Peyer's patch (tissue), 4 donors: Measurements from ENCODE around the gene UBL4B. TPM values are rescaled to one million over a fixed set of nuclear protein-coding genes. Genes with fewer than 3 reads are reported as not detected.
"Not testable (repeated sequence)": the region's sequence is repeated elsewhere in the genome, so short reads cannot be mapped to it uniquely, and the experiment has no call there.

ENCODE experiments used
- DNase-seq, 3 donors: peaks; one replicate each; pipeline ENCODE4 v3.0.0-alpha.2; 2017 to 2019
- H3K27ac ChIP-seq, 4 donors: fragments of 200-600 bp; sonication (generic); one replicate each; pipeline ENCODE4 v1.5.1; 2016 to 2019
- H3K27me3 ChIP-seq, 2 donors: fragments of 200-600 bp; sonication (generic); one replicate each; pipeline ENCODE4 v1.5.1; 2019
- H3K36me3 ChIP-seq, 3 donors: fragments of 200-600 bp; sonication (generic); one replicate each; pipeline ENCODE4 v1.5.1; 2016 to 2019
- H3K4me1 ChIP-seq, 4 donors: fragments of 200-600 bp; sonication (generic); one replicate each; pipeline ENCODE4 v1.5.1; 2016 to 2019
- H3K4me3 ChIP-seq, 4 donors: fragments of 200-600 bp; sonication (generic); 1 replicate in 3 of 4; 2 replicates in 1 of 4; pipeline ENCODE4 v1.5.1; 2016 to 2019; ENCODE audit warnings: mild to moderate bottlenecking in 1 of 4
- H3K9me3 ChIP-seq, 4 donors: fragments of 200-600 bp; sonication (generic); one replicate each; pipeline ENCODE4 v1.5.1; 2016 to 2019; ENCODE audit warnings: mild to moderate bottlenecking in 1 of 4
- POLR2A ChIP-seq, 2 donors: fragments of 450-650 bp; IDR thresholded peaks; one replicate each; pipeline ENCODE4 v1.5.1; 2017; ENCODE audit warnings: antibody characterized with exemption in 2 of 2, mild to moderate bottlenecking in 2 of 2, moderate library complexity in 2 of 2
- total RNA-seq, 4 donors: library from RNA; depleted of rRNA; stranded (reverse); fragments of >200 nt; gene quantifications; one replicate each; pipeline ENCODE4 v1.1.0, GENCODE V29; 2016
- TF ChIP-seq, protein P1 (sequence below), 6 experiments: fragments of 450-650 bp in 4 of 6; fragments of 200-600 bp in 2 of 6; sonication (generic) in 1 of 6; IDR thresholded peaks; one replicate each; pipeline ENCODE4 v1.5.1; 2017 to 2019; ENCODE audit warnings: antibody characterized with exemption in 6 of 6, mild to moderate bottlenecking in 3 of 6, moderate library complexity in 1 of 6

The UBL4B gene
- total RNA-seq, 4 donors from 2014 or later, result not detected

DNA sequence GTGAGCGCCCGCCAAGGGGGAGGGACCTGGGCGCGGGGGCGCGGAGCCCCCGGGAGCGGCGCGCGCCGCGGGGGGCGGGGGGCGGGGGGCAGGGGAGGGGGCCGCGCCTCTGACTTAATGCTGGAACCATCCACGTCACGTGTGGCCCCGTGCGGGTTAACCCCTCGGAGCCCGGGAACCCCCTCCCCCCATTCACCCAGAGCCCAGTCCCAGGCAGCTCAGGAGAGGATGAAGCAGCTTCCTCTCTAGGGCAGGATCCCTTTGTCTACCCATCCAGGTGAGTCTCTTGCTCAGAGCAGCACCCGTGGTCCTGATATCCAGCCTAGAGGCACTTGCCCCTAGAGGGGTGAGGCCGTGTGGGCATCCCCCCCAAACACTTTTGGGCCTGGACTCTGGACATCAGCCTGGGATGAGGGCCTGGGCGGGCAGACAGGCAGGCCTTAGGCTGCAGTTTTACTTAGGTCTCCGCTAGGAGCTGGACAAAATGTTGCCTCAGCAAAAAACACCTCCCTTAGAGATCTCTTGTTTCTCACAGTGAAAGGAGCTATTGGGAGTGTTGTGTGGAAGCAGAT, 41.5 kb upstream of the UBL4B start, which contains the start of gene ALX3:
TSS of gene ALX3 (minus strand) at position 2 of the 572 bp plus-strand sequence. CDS start 60 bp downstream, outside the sequence.
- Histone ChIP-seq H3K27me3 (peaks cover 0 to 48% of the 10 kb centered on the region in 2 donors), H3K27ac (no peak within 1 kb of the TSS), H3K36me3 (no peaks in the 10 kb centered on the region), H3K4me1 (peaks cover 3 to 39% (median 23%) of the 10 kb centered on the region in 4 donors), H3K9me3 (no peaks in the 10 kb centered on the region), H3K4me3 (peak within 1 kb of the TSS in 2 of 4 donors; percentile 27 to 30)
- DNase-seq, result no peak
- TF ChIP-seq, protein P1, sequence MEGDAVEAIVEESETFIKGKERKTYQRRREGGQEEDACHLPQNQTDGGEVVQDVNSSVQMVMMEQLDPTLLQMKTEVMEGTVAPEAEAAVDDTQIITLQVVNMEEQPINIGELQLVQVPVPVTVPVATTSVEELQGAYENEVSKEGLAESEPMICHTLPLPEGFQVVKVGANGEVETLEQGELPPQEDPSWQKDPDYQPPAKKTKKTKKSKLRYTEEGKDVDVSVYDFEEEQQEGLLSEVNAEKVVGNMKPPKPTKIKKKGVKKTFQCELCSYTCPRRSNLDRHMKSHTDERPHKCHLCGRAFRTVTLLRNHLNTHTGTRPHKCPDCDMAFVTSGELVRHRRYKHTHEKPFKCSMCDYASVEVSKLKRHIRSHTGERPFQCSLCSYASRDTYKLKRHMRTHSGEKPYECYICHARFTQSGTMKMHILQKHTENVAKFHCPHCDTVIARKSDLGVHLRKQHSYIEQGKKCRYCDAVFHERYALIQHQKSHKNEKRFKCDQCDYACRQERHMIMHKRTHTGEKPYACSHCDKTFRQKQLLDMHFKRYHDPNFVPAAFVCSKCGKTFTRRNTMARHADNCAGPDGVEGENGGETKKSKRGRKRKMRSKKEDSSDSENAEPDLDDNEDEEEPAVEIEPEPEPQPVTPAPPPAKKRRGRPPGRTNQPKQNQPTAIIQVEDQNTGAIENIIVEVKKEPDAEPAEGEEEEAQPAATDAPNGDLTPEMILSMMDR (IDR thresholded peaks at IDR 0.05), result no peak
- no peak for TF ChIP-seq POLR2A (IDR thresholded peaks at IDR 0.05)

DNA sequence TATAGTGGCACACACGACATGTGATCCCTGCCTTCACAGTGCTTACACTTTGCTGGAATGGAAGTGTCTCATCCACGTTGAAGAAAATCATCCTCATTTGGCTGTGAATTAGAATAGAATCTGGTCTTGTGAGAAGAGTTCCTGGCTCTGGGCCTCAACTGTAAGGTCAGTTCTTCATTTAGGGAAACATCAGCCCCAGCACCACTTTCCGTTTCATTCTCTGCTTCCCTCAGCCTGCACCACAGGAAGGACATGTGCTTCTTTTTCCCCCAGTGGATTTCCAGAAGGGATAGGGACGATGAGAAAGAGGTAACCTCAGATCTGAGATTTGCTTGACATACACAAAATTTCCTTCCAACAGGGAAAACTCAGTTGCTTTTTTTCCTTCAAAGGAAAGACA, 38.1 kb upstream of the UBL4B start:
- Histone ChIP-seq H3K36me3 (no peaks in the 10 kb centered on the region), H3K27ac (no peak overlapping the region), H3K9me3 (no peaks in the 10 kb centered on the region), H3K4me3 (no peak overlapping the region), H3K4me1 (peaks cover 0 to 19% (median 11%) of the 10 kb centered on the region in 4 donors), H3K27me3 (peaks cover 0 to 24% of the 10 kb centered on the region in 2 donors)
- TF ChIP-seq, protein P1 (IDR thresholded peaks at IDR 0.05), result no peak
- TF ChIP-seq POLR2A (IDR thresholded peaks at IDR 0.05), result no peak
- DNase-seq, result no peak

DNA sequence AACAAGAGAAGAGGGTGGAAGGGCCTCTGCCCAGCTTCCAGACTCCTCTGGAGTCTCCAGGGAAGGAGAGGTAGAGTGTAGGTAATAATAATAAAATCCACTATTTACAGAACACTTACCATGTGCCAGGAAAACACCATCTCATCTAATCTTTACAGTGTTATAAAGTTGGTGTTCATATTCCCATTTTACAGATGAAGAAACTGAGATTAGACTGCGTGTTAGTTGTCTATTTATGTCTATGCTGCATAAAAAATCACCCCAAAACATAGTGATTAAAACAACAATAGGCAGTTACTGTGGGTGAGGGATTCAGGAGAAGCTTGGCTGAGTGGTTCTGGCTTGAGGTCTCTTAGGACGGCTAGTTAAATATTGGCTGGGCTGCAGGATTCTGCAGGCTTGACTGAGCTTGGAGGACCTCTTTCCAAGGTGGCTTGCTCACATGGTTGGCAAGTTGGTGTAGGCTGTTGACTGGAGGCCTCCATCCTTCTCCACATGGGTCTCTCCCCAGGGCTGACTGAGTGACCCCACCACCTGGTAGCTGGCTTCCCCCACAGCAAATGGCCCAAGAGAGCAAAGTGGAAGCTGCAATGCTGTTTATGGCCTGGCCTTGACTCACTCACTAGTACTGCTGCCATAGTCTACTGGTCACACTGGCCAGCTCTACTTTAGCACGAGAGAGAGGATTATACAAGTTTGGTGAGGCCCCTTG, 35.3 kb upstream of the UBL4B start:
- no peak overlapping the region for H3K4me3 ChIP-seq
- no peak overlapping the region for H3K27ac ChIP-seq
- DNase-seq, result no peak
- no peaks in the 10 kb centered on the region for H3K9me3 ChIP-seq
- H3K36me3 ChIP-seq, result no peaks in the 10 kb centered on the region
- TF ChIP-seq POLR2A (IDR thresholded peaks at IDR 0.05), result no peak
- TF ChIP-seq, protein P1 (IDR thresholded peaks at IDR 0.05), result no peak
- H3K4me1 ChIP-seq, result no peaks in the 10 kb centered on the region
- H3K27me3 ChIP-seq, result no peaks in the 10 kb centered on the region

DNA sequence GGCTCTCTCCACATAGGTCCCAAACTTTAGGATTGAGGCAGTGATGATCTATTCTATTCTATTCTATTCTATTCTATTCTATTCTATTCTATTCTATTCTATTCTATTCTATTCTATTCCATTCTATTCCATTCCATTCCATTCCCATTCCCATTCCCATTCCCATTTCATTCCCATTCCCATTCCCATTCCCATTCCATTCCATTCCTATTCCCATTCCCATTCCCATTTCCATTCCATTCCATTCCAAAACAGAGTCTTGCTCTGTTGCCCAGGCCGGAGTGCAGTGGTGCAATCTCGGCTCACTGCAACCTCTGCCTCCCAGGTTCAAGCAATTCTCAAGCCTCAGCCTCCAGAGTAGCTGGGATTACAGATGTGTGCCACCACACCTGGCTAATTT, 32.2 kb upstream of the UBL4B start:
- not testable (repeated sequence) for H3K4me3 ChIP-seq, H3K9me3 ChIP-seq, H3K36me3 ChIP-seq, H3K27ac ChIP-seq, DNase-seq, H3K27me3 ChIP-seq
- H3K4me1 ChIP-seq, result peaks cover 0 to 15% (median 3%) of the 10 kb centered on the region in 4 donors

DNA sequence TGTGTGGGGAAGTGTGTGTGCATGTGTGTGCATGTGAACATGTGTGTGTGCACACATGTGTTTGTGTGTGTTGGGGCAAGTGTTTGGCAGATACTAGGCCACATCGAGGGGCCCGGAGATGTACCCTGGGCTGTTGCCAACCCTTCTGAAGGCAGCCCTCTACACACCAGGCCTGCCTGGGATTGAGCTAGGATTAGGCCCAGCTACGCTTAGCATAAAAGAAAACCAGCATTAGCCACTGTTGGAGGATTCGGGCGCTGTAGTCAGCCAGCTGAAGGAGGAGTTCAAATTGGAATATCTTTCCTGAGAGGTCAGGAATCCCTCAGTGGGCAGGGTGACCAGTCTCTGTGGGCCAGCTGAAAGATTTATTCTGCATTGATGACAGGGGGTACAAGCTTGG, 31.2 kb upstream of the UBL4B start:
- no peak overlapping the region for H3K27ac ChIP-seq
- TF ChIP-seq, protein P1 (IDR thresholded peaks at IDR 0.05), result no peak
- no peak for TF ChIP-seq POLR2A (IDR thresholded peaks at IDR 0.05)
- H3K9me3 ChIP-seq, result no peaks in the 10 kb centered on the region
- peaks cover 0 to 15% (median 3%) of the 10 kb centered on the region in 4 donors for H3K4me1 ChIP-seq
- H3K4me3 ChIP-seq, result no peak overlapping the region
- H3K36me3 ChIP-seq, result no peaks in the 10 kb centered on the region
- DNase-seq, result no peak
- peaks cover 0 to 8% of the 10 kb centered on the region in 2 donors for H3K27me3 ChIP-seq

DNA sequence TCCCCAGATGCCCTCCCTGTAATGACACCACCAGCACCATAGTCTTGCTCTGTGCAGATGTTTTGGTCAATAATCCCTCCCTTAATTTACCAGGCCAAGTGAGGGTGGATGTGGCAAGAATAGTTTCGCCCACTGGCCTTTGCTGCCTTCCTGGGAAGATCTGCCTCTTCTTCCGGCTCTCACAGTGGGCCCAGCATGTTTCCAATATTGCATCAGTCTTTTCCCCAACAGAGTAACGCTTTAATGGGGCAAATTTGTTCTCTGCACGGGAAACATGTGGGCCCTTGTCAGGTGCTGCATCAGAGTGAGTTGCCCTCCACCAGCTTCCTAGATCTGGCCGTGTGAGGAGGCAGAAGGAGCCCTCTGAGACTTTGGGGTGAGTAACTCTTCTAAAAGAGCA, 29.8 kb upstream of the UBL4B start:
- no peaks in the 10 kb centered on the region for H3K36me3 ChIP-seq
- no peak overlapping the region for H3K4me3 ChIP-seq
- no peaks in the 10 kb centered on the region for H3K9me3 ChIP-seq
- H3K4me1 ChIP-seq, result peaks cover 0 to 15% (median 3%) of the 10 kb centered on the region in 4 donors
- H3K27ac ChIP-seq, result no peak overlapping the region
- no peak for TF ChIP-seq POLR2A (IDR thresholded peaks at IDR 0.05)
- TF ChIP-seq, protein P1 (IDR thresholded peaks at IDR 0.05), result no peak
- peaks cover 0 to 8% of the 10 kb centered on the region in 2 donors for H3K27me3 ChIP-seq
- DNase-seq, result no peak
